Measurements from ENCODE around the gene PWWP2B. TPM values are rescaled to one million over a fixed set of nuclear protein-coding genes. Genes with fewer than 3 reads are reported as not detected.

The PWWP2B gene
- total and polyA plus RNA-seq, 2 of the 13 experiments (the other 11 are each of a cell fraction or from before 2014, with no cell fraction given): 2.3 to 4.7 TPM

GRCh38 chr10:132388891-132389432 is 8.0 kb upstream of the PWWP2B start (continued):
- TF ChIP-seq ZBED4 (CRISPR knock-in tag; IDR thresholded peaks at IDR 0.05; ENCODE audit: borderline replicate concordance): no peak
- TF ChIP-seq PRPF4 (IDR thresholded peaks at IDR 0.05; ENCODE audit: low read depth, low read length, poor library complexity, severe bottlenecking): no peak
- TF ChIP-seq FOXA1 (IDR thresholded peaks at IDR 0.05): no peak
- TF ChIP-seq FOXA1 (CRISPR knock-in tag; IDR thresholded peaks at IDR 0.05): no peak
- TF ChIP-seq ETS1 (CRISPR knock-in tag; IDR thresholded peaks at IDR 0.05): no peak
- no peak for TF ChIP-seq TERF1 (CRISPR knock-in tag; IDR thresholded peaks at IDR 0.05)
- no peak for TF ChIP-seq CCAR2 (optimal IDR thresholded peaks at IDR 0.05; ENCODE audit: low read depth, low read length)
- TF ChIP-seq NCOR1 (IDR thresholded peaks at IDR 0.05; ENCODE audit: borderline replicate concordance, low read length): no peak
- TF ChIP-seq ZKSCAN5 (CRISPR knock-in tag; IDR thresholded peaks at IDR 0.05): no peak
- TF ChIP-seq ZNF556 (CRISPR knock-in tag; IDR thresholded peaks at IDR 0.05; ENCODE audit: borderline replicate concordance): no peak
- no peak for TF ChIP-seq ZEB1 (IDR thresholded peaks at IDR 0.05; ENCODE audit: insufficient replicate concordance, low read depth)
- TF ChIP-seq SMAD1 (CRISPR knock-in tag; IDR thresholded peaks at IDR 0.05; ENCODE audit: borderline replicate concordance, low read depth): no peak
- no peak for TF ChIP-seq ARNT2 (CRISPR knock-in tag; IDR thresholded peaks at IDR 0.05; ENCODE audit: low read depth)
- no peak for TF ChIP-seq ZNF850 (CRISPR knock-in tag; conservative IDR thresholded peaks at IDR 0.05)
- TF ChIP-seq PCBP1 (IDR thresholded peaks at IDR 0.05; ENCODE audit: borderline replicate concordance, low read depth, low read length): no peak
- TF ChIP-seq SALL2 (CRISPR knock-in tag; IDR thresholded peaks at IDR 0.05): no peak
- TF ChIP-seq ATF4 (CRISPR knock-in tag; IDR thresholded peaks at IDR 0.05): no peak
- TF ChIP-seq RBFOX2 (IDR thresholded peaks at IDR 0.05; ENCODE audit: low read depth, low read length): no peak
- TF ChIP-seq ZKSCAN8 (CRISPR knock-in tag; IDR thresholded peaks at IDR 0.05; ENCODE audit: borderline replicate concordance): no peak
- TF ChIP-seq ZMYM4 (CRISPR knock-in tag; IDR thresholded peaks at IDR 0.05): no peak
- no peak for TF ChIP-seq RBAK (CRISPR knock-in tag; IDR thresholded peaks at IDR 0.05)
- 0 out of 2 replicates have a peak, but pooled peaks have one; percentile 20 for TF ChIP-seq HIVEP1 (CRISPR knock-in tag; IDR thresholded peaks at IDR 0.05)
- no peak for TF ChIP-seq MYNN (CRISPR knock-in tag; IDR thresholded peaks at IDR 0.05; ENCODE audit: low read depth)
- no peak for TF ChIP-seq ZNF44 (CRISPR knock-in tag; IDR thresholded peaks at IDR 0.05)
- TF ChIP-seq MED13 (CRISPR knock-in tag; IDR thresholded peaks at IDR 0.05): no peak
